Tibial artery (tissue), 4 donors: ENCODE results near the gene FKTN.

ENCODE experiments used
- DNase-seq, 2 donors: peaks; one replicate each; pipeline ENCODE4 v3.0.0-alpha.2; 2019
- H3K27ac ChIP-seq, 2 donors: fragments of 200-600 bp; sonication (generic) in 1 of 2; 1 replicate in 1 of 2; 2 replicates in 1 of 2; pipeline ENCODE4 v1.5.1; 2018 to 2019; ENCODE audit warnings: mild to moderate bottlenecking in 1 of 2
- H3K27me3 ChIP-seq, 2 donors: fragments of 200-600 bp; sonication (generic) in 1 of 2; one replicate each; pipeline versions ENCODE4 v1.5.1 to v1.6.0; 2016 to 2019
- H3K36me3 ChIP-seq, 3 donors: fragments of 200-600 bp; sonication (generic) in 2 of 3; one replicate each; pipeline ENCODE4 v1.5.1; 2016 to 2019; ENCODE audit warnings: mild to moderate bottlenecking in 2 of 3
- H3K4me1 ChIP-seq, 4 donors: fragments of 200-600 bp; sonication (generic) in 2 of 4; 1 replicate in 3 of 4; 2 replicates in 1 of 4; pipeline ENCODE4 v1.5.1; 2016 to 2019
- H3K4me3 ChIP-seq, 2 donors: fragments of 200-600 bp; sonication (generic) in 1 of 2; 1 replicate in 1 of 2; 2 replicates in 1 of 2; pipeline ENCODE4 v1.5.1; 2018 to 2019; ENCODE audit warnings: mild to moderate bottlenecking in 2 of 2
- H3K9me3 ChIP-seq, 3 donors: fragments of 200-600 bp; sonication (generic) in 1 of 3; one replicate each; pipeline ENCODE4 v1.5.1; 2016 to 2019
- intact Hi-C: fragments of 100-400 bp; cut with DNase I; formaldehyde crosslinking; loops from one replicate; pipeline ENCODE4 v1.15.0; 2023; ENCODE audit warnings: low total_unique reads
- TF ChIP-seq, protein P1 (sequence below), 2 experiments: fragments of 200-600 bp in 1 of 2; fragments of 450-650 bp in 1 of 2; IDR thresholded peaks; one replicate each; pipeline ENCODE4 v1.5.1; 2017 to 2019; ENCODE audit warnings: antibody characterized with exemption in 2 of 2, mild to moderate bottlenecking in 1 of 2, moderate library complexity in 1 of 2

FKTN gene

DNA sequence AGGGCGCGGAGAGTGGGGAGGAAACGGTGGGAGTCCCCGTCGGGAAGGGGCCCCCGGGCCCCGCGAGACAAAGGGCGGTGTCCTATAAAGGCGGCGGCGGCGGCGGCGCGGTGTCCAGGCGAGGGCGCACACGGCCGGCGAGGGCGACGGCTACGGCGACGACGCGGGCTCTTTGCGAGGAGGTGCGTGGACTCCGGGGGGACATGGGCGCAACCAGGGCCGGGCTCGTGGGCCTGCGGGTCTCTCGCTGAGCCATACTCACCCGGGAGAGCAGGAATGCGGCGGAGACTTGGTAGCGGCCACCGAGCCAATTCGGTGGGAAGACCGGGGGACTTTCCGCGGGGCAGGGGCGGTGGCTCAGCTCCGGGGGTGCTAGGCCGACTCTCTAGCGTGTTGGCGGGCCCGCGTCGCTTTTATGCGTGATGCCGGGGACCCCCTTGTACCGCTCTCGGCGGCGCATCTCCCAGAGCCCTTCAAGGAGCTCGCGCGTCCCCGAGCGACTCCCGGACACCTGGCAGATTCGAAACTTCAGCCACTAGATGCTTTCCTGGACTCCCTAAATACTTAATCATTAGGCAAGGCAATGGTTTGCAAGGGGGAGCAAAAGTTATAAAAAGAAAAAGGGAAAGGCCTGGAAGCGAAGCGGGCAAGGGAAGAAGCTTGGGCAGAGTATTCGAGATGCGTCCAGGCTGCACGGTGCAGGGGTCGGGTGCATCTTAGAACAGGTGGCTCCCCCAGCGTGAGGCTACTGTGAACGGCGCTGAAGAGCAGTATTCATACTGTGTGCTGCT is 98.4 kb downstream of the FKTN start:
- Histone ChIP-seq H3K4me3 (peak overlapping the region; percentile 40 to 53), H3K9me3 (no peaks in the 10 kb centered on the region), H3K27me3 (peaks cover 0 to 22% of the 10 kb centered on the region in 2 donors), H3K4me1 (peaks cover 0 to 12% (median 7%) of the 10 kb centered on the region in 4 donors), H3K27ac (no peak overlapping the region), H3K36me3 (no peaks in the 10 kb centered on the region)
- TF ChIP-seq, protein P1, sequence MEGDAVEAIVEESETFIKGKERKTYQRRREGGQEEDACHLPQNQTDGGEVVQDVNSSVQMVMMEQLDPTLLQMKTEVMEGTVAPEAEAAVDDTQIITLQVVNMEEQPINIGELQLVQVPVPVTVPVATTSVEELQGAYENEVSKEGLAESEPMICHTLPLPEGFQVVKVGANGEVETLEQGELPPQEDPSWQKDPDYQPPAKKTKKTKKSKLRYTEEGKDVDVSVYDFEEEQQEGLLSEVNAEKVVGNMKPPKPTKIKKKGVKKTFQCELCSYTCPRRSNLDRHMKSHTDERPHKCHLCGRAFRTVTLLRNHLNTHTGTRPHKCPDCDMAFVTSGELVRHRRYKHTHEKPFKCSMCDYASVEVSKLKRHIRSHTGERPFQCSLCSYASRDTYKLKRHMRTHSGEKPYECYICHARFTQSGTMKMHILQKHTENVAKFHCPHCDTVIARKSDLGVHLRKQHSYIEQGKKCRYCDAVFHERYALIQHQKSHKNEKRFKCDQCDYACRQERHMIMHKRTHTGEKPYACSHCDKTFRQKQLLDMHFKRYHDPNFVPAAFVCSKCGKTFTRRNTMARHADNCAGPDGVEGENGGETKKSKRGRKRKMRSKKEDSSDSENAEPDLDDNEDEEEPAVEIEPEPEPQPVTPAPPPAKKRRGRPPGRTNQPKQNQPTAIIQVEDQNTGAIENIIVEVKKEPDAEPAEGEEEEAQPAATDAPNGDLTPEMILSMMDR (IDR thresholded peaks at IDR 0.05): peak in 1 of 2 experiments; percentile 10
- intact Hi-C loops: no loop called here
- no peak for DNase-seq

DNA sequence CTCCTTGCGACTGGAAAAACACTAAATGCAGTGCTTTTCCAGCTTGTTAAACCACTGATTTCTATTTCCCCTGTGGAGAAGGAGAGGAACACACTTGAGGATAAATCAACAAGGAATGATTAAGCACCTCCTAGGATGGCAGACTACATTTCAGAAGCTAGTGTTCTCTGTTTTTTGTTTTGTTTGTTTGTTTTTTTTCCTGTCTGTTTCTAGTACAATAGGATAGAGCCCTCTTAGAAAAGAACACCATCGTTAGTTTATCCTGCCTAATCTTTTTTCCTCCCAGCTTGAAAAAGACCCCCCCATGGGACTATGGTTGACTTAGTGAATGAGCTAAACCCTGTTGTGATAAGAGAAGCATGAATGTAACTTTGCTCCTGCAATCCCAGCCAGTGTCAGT is 100.4 kb downstream of the FKTN start:
- no peak overlapping the region for H3K4me3 ChIP-seq
- intact Hi-C loops: no loop called here
- peaks cover 0 to 22% of the 10 kb centered on the region in 2 donors for H3K27me3 ChIP-seq
- H3K4me1 ChIP-seq: peaks cover 0 to 12% (median 7%) of the 10 kb centered on the region in 4 donors
- H3K9me3 ChIP-seq: no peaks in the 10 kb centered on the region
- H3K36me3 ChIP-seq: no peaks in the 10 kb centered on the region
- TF ChIP-seq, protein P1 (IDR thresholded peaks at IDR 0.05): no peak
- H3K27ac ChIP-seq: no peak overlapping the region
- DNase-seq: no peak

- Histone ChIP-seq H3K27me3 (peaks cover 0 to 21% of the 10 kb centered on the region in 2 donors), H3K27ac (no peak overlapping the region), H3K36me3 (no peaks in the 10 kb centered on the region), H3K4me1 (peaks cover 0 to 8% (median 6%) of the 10 kb centered on the region in 4 donors), H3K4me3 (no peak overlapping the region), H3K9me3 (no peaks in the 10 kb centered on the region)
- intact Hi-C loops: no loop called here
- no peak for DNase-seq
- TF ChIP-seq, protein P1 (IDR thresholded peaks at IDR 0.05): no peak
Measured at GRCh38 chr9:105661011-105661410, 103.1 kb downstream of the FKTN start.

DNA sequence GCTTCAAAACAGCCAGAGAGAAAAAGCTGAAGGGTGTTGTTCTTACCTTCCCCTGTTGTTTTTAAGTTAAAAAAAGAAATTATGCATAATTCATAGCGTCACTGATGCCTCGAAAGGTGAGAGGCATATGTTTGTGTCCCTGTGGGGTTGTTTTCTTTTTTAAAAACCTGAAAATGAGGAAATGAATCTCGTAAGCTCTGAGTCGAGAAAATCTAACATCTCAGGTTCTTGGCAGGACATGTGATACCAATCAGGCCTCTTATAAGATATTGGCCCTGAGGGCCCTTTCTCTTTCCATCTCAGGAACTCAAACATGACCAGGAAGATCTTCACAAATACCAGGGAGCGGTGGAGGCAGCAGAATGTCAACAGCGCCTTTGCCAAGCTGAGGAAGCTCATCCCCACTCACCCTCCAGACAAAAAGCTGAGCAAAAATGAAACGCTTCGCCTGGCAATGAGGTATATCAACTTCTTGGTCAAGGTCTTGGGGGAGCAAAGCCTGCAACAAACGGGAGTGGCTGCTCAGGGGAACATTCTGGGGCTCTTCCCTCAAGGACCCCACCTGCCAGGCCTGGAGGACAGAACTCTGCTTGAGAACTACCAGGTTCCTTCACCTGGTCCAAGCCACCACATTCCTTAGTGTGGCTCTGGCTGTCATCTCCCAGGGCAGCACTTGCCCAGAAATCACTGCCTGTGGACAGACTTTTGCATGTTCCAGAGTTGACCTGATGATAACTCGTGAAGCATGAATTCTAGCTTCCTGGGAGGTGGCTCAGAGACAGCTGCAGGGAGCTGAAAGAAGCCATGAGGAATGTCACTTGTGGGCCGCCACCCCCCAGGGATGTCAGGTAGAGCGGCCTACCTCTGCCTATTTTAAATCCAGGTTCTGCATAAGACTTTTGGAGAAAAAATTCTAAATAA is 104.5 kb downstream of the FKTN start, which contains the start of gene TAL2:
TAL2 (plus strand) TSS at position 274 of the 921 bp plus-strand sequence; CDS start at position 314, 40 bp downstream.
- Histone ChIP-seq H3K4me1 (no peaks in the 10 kb centered on the region), H3K36me3 (no peaks in the 10 kb centered on the region), H3K4me3 (no peak within 1 kb of the TSS), H3K27me3 (peaks cover 0 to 7% of the 10 kb centered on the region in 2 donors), H3K9me3 (no peaks in the 10 kb centered on the region), H3K27ac (no peak within 1 kb of the TSS)
- TF ChIP-seq, protein P1 (IDR thresholded peaks at IDR 0.05): no peak
- DNase-seq: no peak
- intact Hi-C loops: no loop called here

- Histone ChIP-seq H3K27me3 (peaks cover 0 to 4% of the 10 kb centered on the region in 2 donors), H3K36me3 (no peaks in the 10 kb centered on the region), H3K9me3 (no peaks in the 10 kb centered on the region), H3K4me1 (no peaks in the 10 kb centered on the region), H3K4me3 (no peak overlapping the region), H3K27ac (no peak overlapping the region)
- intact Hi-C loops: no loop called here
- TF ChIP-seq, protein P1 (IDR thresholded peaks at IDR 0.05): no peak
- no peak for DNase-seq
Measured at GRCh38 chr9:105663914-105664313, 106.0 kb downstream of the FKTN start.
